IMR-90 (cell line): Measurements from ENCODE around the gene LCA5. TPM values are rescaled to one million over a fixed set of nuclear protein-coding genes. Genes with fewer than 3 reads are reported as not detected.
"Not testable (repeated sequence)": the region's sequence is repeated elsewhere in the genome, so short reads cannot be mapped to it uniquely, and the experiment has no call there.

Experiments
- ATAC-seq: fragments of 200-7000 bp; cut with Tn5 transposase; 2 replicates; pipeline ENCODE4 v1.9.1; 2020; ENCODE audit warnings: low read depth, mild to moderate bottlenecking, moderate library complexity
- BruUV-seq: library from RNA; stranded (reverse); fragments of 400-500 nt; replicated peaks from 2 replicates; lab custom pipeline; 2021; lab: Mats Ljungman, UMichigan
- CTCF ChIA-PET: fragments of 300-600 bp; formaldehyde crosslinking; extraction: SDS; loops from one replicate; lab custom pipeline; 2021; ENCODE audit warnings: antibody characterized with exemption; lab: Yijun Ruan, JAX
- POLR2A ChIA-PET: fragments of 300-600 bp; sonication (Branson Sonifier 250); formaldehyde crosslinking; loops from one replicate; lab custom pipeline; 2022; ENCODE audit warnings: antibody characterized with exemption; ENCODE audit not compliant: unreplicated experiment; lab: Charles Lee
- DNase-seq: peaks from one replicate; pipeline ENCODE4 v3.0.0; 2013
- H2AFZ ChIP-seq: replicated peaks from 2 replicates; pipeline ENCODE3; 2013; ENCODE audit warnings: low read length, mild to moderate bottlenecking; ENCODE audit not compliant: poor library complexity
- H2AK5ac ChIP-seq: 2 replicates; pipeline ENCODE4 v1.6.1; 2013; ENCODE audit warnings: low read depth, low read length, inconsistent platforms
- H2AK9ac ChIP-seq: replicated peaks from 2 replicates; pipeline ENCODE3; 2013; ENCODE audit warnings: mild to moderate bottlenecking, low read depth, low read length, moderate library complexity; ENCODE audit not compliant: poor library complexity
- H2BK120ac ChIP-seq: 2 replicates; pipeline ENCODE4 v1.6.1; 2013; ENCODE audit warnings: low read depth, low read length, inconsistent platforms
- H2BK15ac ChIP-seq: 3 replicates; pipeline ENCODE4 v1.6.1; 2013; ENCODE audit warnings: low read depth, low read length, inconsistent platforms
- H2BK20ac ChIP-seq: 2 replicates; pipeline ENCODE4 v1.6.1; 2013; ENCODE audit warnings: low read depth, mild to moderate bottlenecking, inconsistent platforms, low read length, moderate library complexity
- H2BK5ac ChIP-seq: 2 replicates; pipeline ENCODE4 v1.6.1; 2013; ENCODE audit warnings: mild to moderate bottlenecking, low read depth, low read length, inconsistent platforms; ENCODE audit not compliant: poor library complexity, severe bottlenecking
- H3K14ac ChIP-seq: replicated peaks from 2 replicates; pipeline ENCODE4 v1.6.1; 2013; ENCODE audit warnings: low read depth, low read length, inconsistent platforms
- H3K18ac ChIP-seq: 2 replicates; pipeline ENCODE4 v1.6.1; 2013; ENCODE audit warnings: low read depth, low read length, control low read depth
- H3K23ac ChIP-seq: 2 replicates; pipeline ENCODE4 v1.6.1; 2013; ENCODE audit warnings: low read depth, low read length, inconsistent platforms
- H3K27ac ChIP-seq: 2 replicates; pipeline ENCODE4 v1.5.1; 2013; ENCODE audit warnings: mild to moderate bottlenecking, control low read depth, low read length; ENCODE audit not compliant: insufficient read depth
- H3K27me3 ChIP-seq: 2 replicates; pipeline ENCODE4 v1.6.1; 2013; ENCODE audit warnings: low read length; ENCODE audit not compliant: control insufficient read depth, insufficient read depth
- H3K36me3 ChIP-seq: 2 replicates; pipeline ENCODE4 v1.6.1; 2013; ENCODE audit warnings: low read length, mixed read lengths; ENCODE audit not compliant: control insufficient read depth, insufficient read depth
- H3K4ac ChIP-seq: 2 replicates; pipeline ENCODE4 v1.6.1; 2013; ENCODE audit warnings: low read depth, low read length, inconsistent platforms
- H3K4me1 ChIP-seq: 2 replicates; pipeline ENCODE4 v1.6.1; 2013; ENCODE audit warnings: low read length, mixed read lengths; ENCODE audit not compliant: control insufficient read depth, insufficient read depth
- H3K4me2 ChIP-seq: 2 replicates; pipeline ENCODE4 v1.6.1; 2013; ENCODE audit warnings: low read depth, mild to moderate bottlenecking, control low read depth, low read length, moderate library complexity
- H3K4me3 ChIP-seq: 2 replicates; pipeline ENCODE4 v1.5.1; 2013; ENCODE audit warnings: low read depth, mild to moderate bottlenecking, control low read depth, low read length, moderate library complexity; ENCODE audit not compliant: insufficient read depth
- H3K56ac ChIP-seq: 2 replicates; pipeline ENCODE4 v1.6.1; 2013; ENCODE audit warnings: low read length, inconsistent platforms; ENCODE audit not compliant: insufficient read depth; ENCODE audit errors: extremely low read depth
- H3K79me1 ChIP-seq, 2 experiments: 2 replicates each; pipeline ENCODE4 v1.6.1; 2013; ENCODE audit warnings: low read length in 2 of 2, inconsistent platforms in 1 of 2, low read depth in 1 of 2
- H3K9ac ChIP-seq: 2 replicates; pipeline ENCODE4 v1.6.1; 2013; ENCODE audit warnings: low read depth, low read length, control low read depth
- H3K9me1 ChIP-seq: 2 replicates; pipeline ENCODE4 v1.6.1; 2013; ENCODE audit warnings: low read length, inconsistent platforms; ENCODE audit not compliant: insufficient read depth
- H3K9me3 ChIP-seq: 2 replicates; pipeline ENCODE4 v1.6.1; 2013; ENCODE audit warnings: low read length; ENCODE audit not compliant: control insufficient read depth, insufficient read depth
- H4K20me1 ChIP-seq: 2 replicates; pipeline ENCODE4 v1.6.1; 2013; ENCODE audit warnings: low read length, inconsistent platforms; ENCODE audit not compliant: insufficient read depth
- H4K5ac ChIP-seq: 2 replicates; pipeline ENCODE4 v1.6.1; 2013; ENCODE audit warnings: mild to moderate bottlenecking, low read depth, low read length, control low read depth
- H4K8ac ChIP-seq, 2 experiments: 2 replicates each; pipeline ENCODE4 v1.6.1; 2013; ENCODE audit warnings: low read depth in 2 of 2, low read length in 2 of 2, control low read depth in 1 of 2, inconsistent platforms in 1 of 2
- H4K91ac ChIP-seq: 2 replicates; pipeline ENCODE4 v1.6.1; 2013; ENCODE audit warnings: low read depth, low read length, inconsistent platforms; ENCODE audit not compliant: insufficient read depth
- CHD1 ChIP-seq: IDR thresholded peaks from 2 replicates; pipeline ENCODE4 v1.6.1; 2012; ENCODE audit warnings: low read depth, low read length, improper control_type of control experiment
- MAFK ChIP-seq: IDR thresholded peaks from 2 replicates; pipeline ENCODE4 v1.6.1; 2012; ENCODE audit warnings: low read depth, low read length, improper control_type of control experiment
- MAZ ChIP-seq: IDR thresholded peaks from 2 replicates; pipeline ENCODE4 v1.6.1; 2012; ENCODE audit warnings: low read depth, mild to moderate bottlenecking, low read length, improper control_type of control experiment, moderate library complexity, borderline replicate concordance
- MXI1 ChIP-seq: IDR thresholded peaks from 2 replicates; pipeline ENCODE4 v1.6.1; 2012; ENCODE audit warnings: low read depth, mild to moderate bottlenecking, low read length, moderate library complexity, borderline replicate concordance
- NFE2L2 ChIP-seq: fragments of 150-350 bp; IDR thresholded peaks from 2 replicates; pipeline ENCODE4 v1.6.1; 2016; ENCODE audit warnings: low read depth, mild to moderate bottlenecking, low read length
- POLR2A ChIP-seq: IDR thresholded peaks from 2 replicates; pipeline ENCODE4 v1.6.1; 2012; ENCODE audit warnings: mild to moderate bottlenecking, low read depth, low read length
- RAD21 ChIP-seq: IDR thresholded peaks from 2 replicates; pipeline ENCODE4 v1.6.1; 2012; ENCODE audit warnings: low read length, improper control_type of control experiment
- RCOR1 ChIP-seq: IDR thresholded peaks from 2 replicates; pipeline ENCODE4 v1.6.1; 2012; ENCODE audit warnings: mild to moderate bottlenecking, low read length, improper control_type of control experiment; ENCODE audit not compliant: insufficient replicate concordance
- RFX5 ChIP-seq: IDR thresholded peaks from 2 replicates; pipeline ENCODE4 v1.8.0; 2012; ENCODE audit warnings: low read depth, mild to moderate bottlenecking, low read length, moderate library complexity
- SMC3 ChIP-seq: fragments of 150-350 bp; IDR thresholded peaks from 2 replicates; pipeline ENCODE4 v1.6.1; 2016; ENCODE audit warnings: low read depth, mild to moderate bottlenecking, antibody characterized with exemption, low read length, moderate library complexity
- USF2 ChIP-seq: fragments of 150-350 bp; IDR thresholded peaks from 2 replicates; pipeline ENCODE4 v1.6.1; 2017; ENCODE audit warnings: mild to moderate bottlenecking, antibody characterized with exemption, low read length, low read depth
- WGBS, 2 experiments: methylation state at CpG; one replicate each; pipeline versions ENCODE4 v1.1.5 to v1.1.7; 2013; ENCODE audit warnings: missing lambda C conversion rate in 2 of 2; ENCODE audit not compliant: insufficient read length in 1 of 2; ENCODE audit errors: extremely low coverage in 2 of 2; 5-methylcytosine and 5-hydroxymethylcytosine counted together
- dilution Hi-C: fragments of 300-500 bp; cut with HindIII; formaldehyde crosslinking; loops from one replicate; pipeline ENCODE4 v1.14.3; 2018; ENCODE audit warnings: low sequenced_read_pairs; ENCODE audit not compliant: unreplicated experiment
- in situ Hi-C: fragments of 300-500 bp; cut with MboI; formaldehyde crosslinking; loops from 3 replicates; pipeline ENCODE4 v1.14.3; 2019; ENCODE audit warnings: low sequenced_read_pairs, inconsistent platforms, mixed read lengths
- intact Hi-C: fragments of 100-400 bp; cut with micrococcal nuclease; formaldehyde crosslinking; loops from 2 replicates; pipeline ENCODE4 v1.10.0; 2022
- polyA plus RNA-seq, 3 experiments: library from polyadenylated mRNA; depleted of rRNA; stranded (reverse); fragments of >200 nt; gene quantifications; 2 replicates each; pipeline ENCODE4 v1.2.3, GENCODE V29; 2012; ENCODE audit warnings: low replicate concordance in 1 of 3
- total RNA-seq: library from RNA; depleted of rRNA; stranded (reverse); fragments of >200 nt; gene quantifications from 2 replicates; pipeline ENCODE4 v1.2.3, GENCODE V29; 2012

The LCA5 gene
- total and polyA plus RNA-seq, 2 of the 4 experiments (the other 2 are of a cell fraction): 1.2 to 2.0 TPM

- H3K4me3 ChIP-seq: no peak overlapping the region
- H2AK5ac ChIP-seq: no peak overlapping the region
- CTCF ChIA-PET: no interaction called here
- H2BK15ac ChIP-seq: no peak overlapping the region
- BruUV-seq: no TSS peak
- H3K4ac ChIP-seq: no peak overlapping the region
- no peaks in the 10 kb centered on the region for H3K4me1 ChIP-seq
- no peak overlapping the region for H4K8ac ChIP-seq
- H4K20me1 ChIP-seq: no peaks in the 10 kb centered on the region
- H2AK9ac ChIP-seq: no peak overlapping the region
- POLR2A ChIA-PET: no interaction called here
- no peaks in the 10 kb centered on the region for H3K36me3 ChIP-seq
- no peak overlapping the region for H2AFZ ChIP-seq
- DNase-seq (no peak), ATAC-seq (no peak)
- H3K14ac ChIP-seq: no peak overlapping the region
- no peak overlapping the region for H3K4me2 ChIP-seq
- WGBS, 2 experiments: no CpG with 5 or more reads among the region's 4 CpGs
- no peaks in the 10 kb centered on the region for H3K9me1 ChIP-seq
- H4K5ac ChIP-seq: no peak overlapping the region
- no peaks in the 10 kb centered on the region for H3K79me1 ChIP-seq
- H2BK20ac ChIP-seq: no peak overlapping the region
- intact Hi-C loops: no loop called here
- H3K23ac ChIP-seq: no peak overlapping the region
- no peak overlapping the region for H2BK5ac ChIP-seq
- dilution Hi-C loops: no loop called here
- no peaks in the 10 kb centered on the region; the same call in 1 of the 2 replicates for H3K27me3 ChIP-seq
- H3K27ac ChIP-seq: no peak overlapping the region
- in situ Hi-C loops: no loop called here
- H3K18ac ChIP-seq: no peak overlapping the region
- H4K91ac ChIP-seq: no peak overlapping the region
- TF ChIP-seq USF2 (no peak), SMC3 (no peak), RAD21 (no peak), RCOR1 (no peak), MAFK (no peak), MAZ (no peak), POLR2A (no peak), MXI1 (no peak), RFX5 (no peak), CHD1 (no peak), NFE2L2 (no peak)
- H3K9me3 ChIP-seq: no peaks in the 10 kb centered on the region
- H3K56ac ChIP-seq: no peak overlapping the region
- no peak overlapping the region for H2BK120ac ChIP-seq
- H3K9ac ChIP-seq: no peak overlapping the region
Measured at GRCh38 chr6:79446006-79446405, 91.2 kb downstream of the LCA5 start.

- H2BK20ac ChIP-seq, H2BK120ac ChIP-seq, H3K9ac ChIP-seq, H2AFZ ChIP-seq, ATAC-seq, BruUV-seq, intact Hi-C loops, H2AK5ac ChIP-seq, H3K79me1 ChIP-seq, in situ Hi-C loops, H4K20me1 ChIP-seq, H3K27ac ChIP-seq, H3K9me3 ChIP-seq, H3K27me3 ChIP-seq, POLR2A ChIA-PET, CTCF ChIA-PET, H4K8ac ChIP-seq, H2BK5ac ChIP-seq, dilution Hi-C loops, H2BK15ac ChIP-seq, H3K4me2 ChIP-seq, H3K56ac ChIP-seq, H4K91ac ChIP-seq, H3K18ac ChIP-seq, H4K5ac ChIP-seq, H3K14ac ChIP-seq, H3K4me1 ChIP-seq, H2AK9ac ChIP-seq, H3K36me3 ChIP-seq, H3K23ac ChIP-seq, DNase-seq, H3K4ac ChIP-seq, H3K9me1 ChIP-seq, H3K4me3 ChIP-seq: not testable (repeated sequence)
- no CpG with 5 or more reads among the region's 3 CpGs for WGBS, 2 experiments
Measured at GRCh38 chr6:79443876-79444275, 93.4 kb downstream of the LCA5 start.
